ENCODE data around the gene ARL5A. TPM values are rescaled to one million over a fixed set of nuclear protein-coding genes. Genes with fewer than 3 reads are reported as not detected.

Gene ARL5A
- total RNA-seq, 1 donor from 2014 or later: 69.5 TPM

DNA sequence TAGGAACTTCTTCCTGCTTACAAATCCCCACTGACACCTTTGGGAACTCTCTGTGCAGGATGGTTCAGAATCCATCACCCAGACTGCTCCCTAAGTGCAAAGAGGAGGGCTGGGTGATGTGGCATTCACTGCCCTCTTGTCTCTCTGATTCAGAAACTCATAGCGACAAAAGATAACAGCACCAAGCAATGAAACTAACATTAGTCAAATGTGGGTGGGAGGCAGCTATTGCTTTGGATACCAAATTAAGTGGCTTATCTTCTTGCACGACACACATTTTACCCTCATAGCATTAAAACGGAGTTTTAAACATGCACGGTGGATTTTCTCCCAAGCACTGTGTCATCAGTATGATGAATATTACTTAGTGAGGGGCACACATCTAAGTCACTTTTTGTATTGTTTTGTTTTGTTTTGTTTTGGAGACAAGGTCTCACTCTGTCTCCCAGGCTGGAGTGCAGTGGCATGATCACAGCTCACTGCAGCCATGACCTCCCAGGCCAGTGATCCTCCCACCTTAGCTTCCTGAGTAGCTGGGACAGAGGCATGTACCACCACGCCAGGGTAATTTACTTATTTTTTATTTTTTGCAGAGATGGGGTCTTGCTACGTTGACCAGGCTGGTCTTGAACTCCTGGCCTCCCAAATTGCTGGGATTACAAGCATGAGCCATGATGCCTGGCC is 53.0 kb downstream of the ARL5A start:
- no peak for DNase-seq (ENCODE audit: low read depth)
- TF ChIP-seq CTCF (conservative IDR thresholded peaks at IDR 0.05; ENCODE audit: low read depth, low read length): no peak
- no peak overlapping the region for H3K4me3 ChIP-seq (ENCODE audit: low read depth, low read length)

DNA sequence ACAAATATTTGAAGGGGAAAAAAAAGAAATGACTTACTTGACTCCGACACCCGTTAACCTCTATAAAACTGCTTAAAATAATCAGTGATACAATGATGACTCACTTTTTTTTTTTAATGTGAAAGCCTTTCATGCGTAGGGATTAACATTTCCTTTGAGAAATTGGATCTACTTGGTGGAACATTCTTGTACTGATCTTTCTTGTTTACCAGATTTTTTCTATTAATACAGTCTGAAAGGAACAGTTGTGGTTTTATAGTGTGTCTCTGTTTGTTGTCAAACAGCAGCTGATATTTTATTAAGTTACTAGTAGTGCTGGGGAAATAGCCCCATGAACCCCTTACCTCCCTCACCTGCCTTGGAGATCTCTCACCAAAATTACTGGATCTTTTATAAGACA is 53.7 kb downstream of the ARL5A start:
- H3K4me3 ChIP-seq (ENCODE audit: low read depth, low read length): no peak overlapping the region
- peak; percentile 59 for DNase-seq (ENCODE audit: low read depth)
- TF ChIP-seq CTCF (conservative IDR thresholded peaks at IDR 0.05; ENCODE audit: low read depth, low read length): no peak

GRCh38 chr2:151771599-151772358 is 56.4 kb downstream of the ARL5A start:
- no peak for TF ChIP-seq CTCF (conservative IDR thresholded peaks at IDR 0.05; ENCODE audit: low read depth, low read length)
- H3K4me3 ChIP-seq (ENCODE audit: low read depth, low read length): no peak overlapping the region
- DNase-seq (ENCODE audit: low read depth): no peak

- H3K4me3 ChIP-seq (ENCODE audit: low read depth, low read length): no peak overlapping the region
- no peak for DNase-seq (ENCODE audit: low read depth)
- no peak for TF ChIP-seq CTCF (conservative IDR thresholded peaks at IDR 0.05; ENCODE audit: low read depth, low read length)
Observed at GRCh38 chr2:151770995-151771394, 57.2 kb downstream of the ARL5A start.

DNA sequence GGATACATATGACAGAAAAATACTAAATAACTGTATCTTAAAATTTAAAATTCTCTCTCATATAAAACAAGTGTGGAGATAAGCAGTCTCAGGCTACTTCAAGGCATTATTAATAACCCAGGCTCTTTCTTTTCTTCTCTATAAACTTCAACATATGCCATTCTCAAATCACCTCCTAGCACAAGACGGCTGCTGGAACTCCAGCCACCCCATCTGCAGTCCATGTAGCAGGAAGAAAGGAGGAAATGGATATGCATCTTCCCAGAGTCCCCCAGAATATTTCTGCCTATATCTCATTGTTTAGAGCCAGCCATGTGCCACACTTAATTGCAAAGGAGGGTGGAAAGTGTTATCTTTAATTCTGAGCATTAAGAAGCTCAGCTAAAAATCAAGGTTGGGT is 58.6 kb downstream of the ARL5A start:
- DNase-seq (ENCODE audit: low read depth): no peak
- H3K4me3 ChIP-seq (ENCODE audit: low read depth, low read length): no peak overlapping the region
- TF ChIP-seq CTCF (conservative IDR thresholded peaks at IDR 0.05; ENCODE audit: low read depth, low read length): no peak

DNA sequence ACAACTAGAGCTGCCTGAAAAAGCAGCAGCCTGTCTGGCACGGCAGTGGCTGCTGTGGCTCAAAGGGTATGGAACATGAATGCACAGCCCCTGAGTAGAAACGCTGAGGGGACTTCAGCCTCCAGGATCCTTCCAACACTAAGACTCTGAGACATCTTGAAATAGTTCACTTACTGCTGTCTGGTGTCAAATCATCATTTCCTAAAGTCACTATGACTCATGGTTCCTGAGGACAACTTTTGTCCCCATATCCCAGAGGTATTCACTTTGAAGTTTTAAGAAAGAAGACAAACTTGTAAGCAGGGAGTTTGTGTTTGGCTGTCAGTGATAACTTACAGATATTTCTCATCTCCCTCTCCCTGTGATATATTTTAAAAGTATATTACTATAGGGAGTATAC is 60.7 kb downstream of the ARL5A start:
- DNase-seq (ENCODE audit: low read depth): no peak
- H3K4me3 ChIP-seq (ENCODE audit: low read depth, low read length): no peak overlapping the region
- no peak for TF ChIP-seq CTCF (conservative IDR thresholded peaks at IDR 0.05; ENCODE audit: low read depth, low read length)
